Esophagus (tissue), 2 donors: ENCODE data around the gene TM2D1. TPM values are rescaled to one million over a fixed set of nuclear protein-coding genes. Genes with fewer than 3 reads are reported as not detected.
"Not testable (repeated sequence)": the region's sequence is repeated elsewhere in the genome, so short reads cannot be mapped to it uniquely, and the experiment has no call there.

Experiments
- H3K27ac ChIP-seq, 2 donors: one replicate each; pipeline ENCODE4 v1.5.1; 2013; ENCODE audit warnings: low read depth in 2 of 2, mild to moderate bottlenecking in 2 of 2, inconsistent platforms in 1 of 2, low read length in 1 of 2, moderate library complexity in 1 of 2
- H3K27me3 ChIP-seq, 2 donors: one replicate each; pipeline ENCODE4 v1.6.1; 2013; ENCODE audit warnings: low read length in 2 of 2, control low read depth in 1 of 2, mild to moderate bottlenecking in 1 of 2; ENCODE audit not compliant: insufficient read depth in 2 of 2, control insufficient read depth in 1 of 2
- H3K36me3 ChIP-seq, 2 donors: one replicate each; pipeline ENCODE4 v1.6.1; 2013; ENCODE audit warnings: low read length in 1 of 2; ENCODE audit not compliant: control insufficient read depth in 2 of 2, insufficient read depth in 2 of 2
- H3K4me1 ChIP-seq, 2 donors: one replicate each; pipeline ENCODE4 v1.6.1; 2013; ENCODE audit warnings: low read length in 1 of 2; ENCODE audit not compliant: control insufficient read depth in 2 of 2, insufficient read depth in 2 of 2
- H3K4me3 ChIP-seq, 2 donors: one replicate each; pipeline ENCODE4 v1.5.1; 2013; ENCODE audit warnings: low read length in 2 of 2, mild to moderate bottlenecking in 2 of 2, low read depth in 1 of 2, moderate library complexity in 1 of 2
- H3K9me3 ChIP-seq, 2 donors: one replicate each; pipeline ENCODE4 v1.6.1; 2013; ENCODE audit warnings: mild to moderate bottlenecking in 2 of 2, low read depth in 1 of 2, low read length in 1 of 2, moderate library complexity in 1 of 2; ENCODE audit not compliant: control insufficient read depth in 2 of 2, insufficient read depth in 1 of 2
- WGBS, 2 donors: extraction: QIAGEN DNeasy Blood & Tissue Kit; methylation state at CpG; one replicate each; pipeline ENCODE4 v1.1.7; 2013; 5-methylcytosine and 5-hydroxymethylcytosine counted together
- polyA plus RNA-seq, 2 donors: library from polyadenylated mRNA; stranded (reverse); fragments of 200-250 nt; gene quantifications; one replicate each; pipeline ENCODE4 v1.2.3, GENCODE V29; 2013
- donor health status: healthy with polysubstance abuse.
- donor health status: Bipolar disorder and iron deficiency.

The TM2D1 gene
- polyA plus RNA-seq, 2 donors = 7.6 to 17.4 TPM

DNA sequence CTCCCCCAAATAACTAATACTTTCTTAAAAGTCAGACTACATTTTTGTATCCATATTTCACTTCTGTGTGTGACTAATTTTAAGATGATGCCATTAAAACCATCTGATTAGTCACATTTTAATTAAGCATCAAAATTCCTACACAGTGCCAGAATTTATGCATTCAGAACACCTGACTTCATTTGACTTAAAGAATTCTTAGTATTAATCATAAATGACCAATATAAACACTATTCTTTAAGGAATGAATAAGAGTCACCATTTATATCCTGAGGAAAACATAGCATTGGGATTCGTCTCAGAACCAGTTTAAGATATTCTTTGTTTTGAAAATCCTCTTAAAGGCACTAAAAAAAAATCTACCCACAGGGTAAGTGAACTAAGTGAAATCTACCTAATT, 37.0 kb downstream of the TM2D1 start:
- Histone ChIP-seq H3K27ac (no peak overlapping the region), H3K36me3 (no peaks in the 10 kb centered on the region), H3K4me1 (no peaks in the 10 kb centered on the region), H3K27me3 (no peaks in the 10 kb centered on the region), H3K9me3 (no peaks in the 10 kb centered on the region), H3K4me3 (no peak overlapping the region)
- WGBS, 2 donors = 51 to 68% methylated on average over 1 of the region's 1 CpG

DNA sequence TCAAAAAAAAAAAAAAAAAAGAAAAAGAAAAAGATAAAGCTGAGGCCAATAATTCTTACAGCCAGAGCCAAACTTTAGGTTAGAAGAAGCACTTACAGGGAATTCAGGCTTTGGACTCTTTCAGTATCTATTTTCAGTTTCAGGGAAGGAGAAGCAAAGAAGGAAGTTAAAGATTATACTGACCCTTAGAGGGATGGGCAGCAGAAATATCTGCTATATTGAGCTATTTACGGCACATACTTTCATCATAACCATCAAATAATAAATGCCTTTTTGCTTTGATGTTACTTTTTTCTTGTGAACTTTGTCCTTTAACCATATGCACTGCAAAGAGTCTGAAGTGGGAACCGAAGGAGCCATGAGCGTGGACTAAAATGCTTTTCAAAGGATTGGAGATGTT, 42.0 kb downstream of the TM2D1 start:
- WGBS, 2 donors = 78 to 81% methylated on average over 3 of the region's 3 CpGs
- Histone ChIP-seq H3K27ac (no peak overlapping the region), H3K4me1 (no peaks in the 10 kb centered on the region), H3K4me3 (no peak overlapping the region), H3K27me3 (no peaks in the 10 kb centered on the region), H3K36me3 (no peaks in the 10 kb centered on the region), H3K9me3 (no peaks in the 10 kb centered on the region)

DNA sequence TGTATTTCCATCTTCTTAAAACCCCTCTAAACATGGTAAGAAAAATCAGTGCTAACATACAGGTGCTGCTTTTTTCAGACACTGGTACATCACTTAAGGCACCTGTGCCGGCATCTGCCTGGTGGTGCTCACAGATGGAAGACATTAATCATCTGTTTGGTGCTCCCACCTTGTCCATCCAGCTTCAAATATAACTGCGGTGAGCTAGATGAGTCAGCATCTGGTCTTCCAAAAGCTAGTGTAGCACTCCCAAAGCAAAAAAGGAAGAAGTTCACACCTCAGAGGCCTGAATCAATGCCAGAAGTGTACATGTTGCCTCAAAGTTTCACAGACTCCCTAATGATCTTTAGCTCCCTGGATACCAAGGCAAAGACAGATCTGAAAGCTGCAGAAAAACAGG, 44.4 kb downstream of the TM2D1 start:
- H3K36me3 ChIP-seq = no peaks in the 10 kb centered on the region
- H3K4me1 ChIP-seq = no peaks in the 10 kb centered on the region
- WGBS, 2 donors = 48 to 74% methylated on average over 2 of the region's 2 CpGs
- no peak overlapping the region for H3K4me3 ChIP-seq
- peak overlapping the region in 1 of 2 donors; percentile 4 for H3K27ac ChIP-seq
- H3K9me3 ChIP-seq = no peaks in the 10 kb centered on the region
- H3K27me3 ChIP-seq = no peaks in the 10 kb centered on the region

DNA sequence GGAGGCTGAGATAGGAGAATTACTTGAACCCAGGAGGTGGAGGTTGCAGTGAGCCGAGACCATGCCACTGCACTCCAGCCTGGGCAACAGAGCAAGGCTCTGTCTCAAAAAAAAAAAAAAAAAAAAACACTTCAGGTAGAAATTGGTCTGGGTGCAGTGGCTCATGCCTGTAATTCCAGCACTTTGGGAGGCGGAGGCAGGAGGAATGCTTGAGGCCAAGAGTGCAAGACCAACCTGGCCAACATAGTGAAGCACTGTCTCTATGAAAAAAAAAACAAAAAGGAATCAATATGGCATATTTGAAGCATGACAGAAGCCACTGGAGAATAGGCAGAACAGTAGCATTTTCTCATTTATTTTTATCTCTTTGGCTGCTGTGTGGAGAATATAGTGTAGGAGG, 48.1 kb downstream of the TM2D1 start:
- not testable (repeated sequence) for H3K27ac ChIP-seq, H3K9me3 ChIP-seq, H3K4me3 ChIP-seq, H3K36me3 ChIP-seq, H3K4me1 ChIP-seq, H3K27me3 ChIP-seq
- 91 to 95% methylated on average over 2 of the region's 2 CpGs for WGBS, 2 donors

DNA sequence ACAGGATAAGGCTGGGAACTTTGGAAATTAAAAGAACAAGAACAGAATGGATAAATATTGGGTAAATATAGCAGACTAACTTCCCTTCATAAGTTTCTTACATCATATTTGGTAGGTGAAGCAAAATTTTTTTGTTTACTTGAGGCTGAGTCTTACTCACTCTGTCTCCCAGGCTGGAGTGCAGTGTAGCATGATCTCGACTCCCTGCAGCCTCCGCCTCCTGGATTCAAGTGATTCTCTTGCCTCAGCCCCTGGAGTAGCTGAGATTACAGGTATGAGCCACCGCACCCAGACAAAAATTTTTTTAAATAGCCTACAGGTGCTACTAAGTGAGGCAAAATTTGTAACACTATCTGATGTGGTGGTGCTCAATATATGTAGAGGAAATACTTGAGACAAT, 50.7 kb downstream of the TM2D1 start:
- H3K36me3 ChIP-seq = no peaks in the 10 kb centered on the region
- 89% methylated on average over 3 of the region's 3 CpGs for whole genome bisulfite sequencing, 2 donors
- H3K4me1 ChIP-seq = no peaks in the 10 kb centered on the region
- H3K27ac ChIP-seq = no peak overlapping the region
- no peak overlapping the region for H3K4me3 ChIP-seq
- H3K9me3 ChIP-seq = no peaks in the 10 kb centered on the region
- H3K27me3 ChIP-seq = no peaks in the 10 kb centered on the region

DNA sequence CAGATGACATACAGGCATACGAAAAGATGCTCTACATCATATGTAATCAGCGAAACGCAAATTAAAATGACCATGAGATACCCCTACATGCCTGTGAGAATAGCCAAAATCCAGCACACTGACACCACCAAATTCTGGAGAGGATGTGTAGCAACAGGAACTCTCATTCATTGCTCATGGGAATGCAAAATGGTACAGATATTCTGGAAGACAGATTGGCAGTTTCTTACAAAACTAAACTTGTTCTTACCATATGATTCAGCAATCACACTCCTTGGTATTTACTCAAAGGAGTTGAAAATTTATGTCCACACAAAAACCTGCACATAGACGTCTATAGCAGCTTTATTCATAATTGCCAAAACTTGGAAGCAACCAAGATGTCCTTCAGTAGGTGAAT, 52.6 kb downstream of the TM2D1 start:
- H3K4me1 ChIP-seq = no peaks in the 10 kb centered on the region
- no peaks in the 10 kb centered on the region for H3K27me3 ChIP-seq
- WGBS, 2 donors = 89% methylated on average over 4 of the region's 4 CpGs

DNA sequence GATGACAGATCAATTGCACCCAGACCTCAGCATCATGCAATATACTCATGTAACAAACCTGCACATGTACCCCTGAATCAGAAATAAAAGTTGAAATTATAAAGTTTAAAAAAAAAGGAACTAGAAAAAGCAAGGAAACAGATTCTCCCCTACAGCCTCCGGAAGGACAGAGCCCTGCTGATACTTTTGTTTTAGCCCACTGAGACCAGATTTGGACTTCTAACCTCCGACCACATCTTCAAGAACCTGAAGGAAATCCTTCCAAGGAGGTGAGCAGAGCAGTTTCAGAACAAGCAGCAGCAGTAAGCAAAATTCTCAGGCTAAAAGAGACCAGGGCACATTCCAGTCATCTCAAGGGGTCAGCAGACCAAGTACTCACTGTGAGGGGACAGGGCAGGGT, 54.5 kb downstream of the TM2D1 start:
- no peak overlapping the region for H3K4me3 ChIP-seq
- H3K9me3 ChIP-seq = no peaks in the 10 kb centered on the region
- WGBS, 2 donors = 81 to 82% methylated on average over 2 of the region's 2 CpGs
- H3K4me1 ChIP-seq = no peaks in the 10 kb centered on the region
- H3K36me3 ChIP-seq = no peaks in the 10 kb centered on the region
- no peak overlapping the region for H3K27ac ChIP-seq
- no peaks in the 10 kb centered on the region for H3K27me3 ChIP-seq

More for the DNA sequence above, 52.6 kb downstream of the TM2D1 start:
- Histone ChIP-seq H3K36me3 (no peaks in the 10 kb centered on the region), H3K27ac (no peak overlapping the region), H3K4me3 (no peak overlapping the region), H3K9me3 (no peaks in the 10 kb centered on the region)

DNA sequence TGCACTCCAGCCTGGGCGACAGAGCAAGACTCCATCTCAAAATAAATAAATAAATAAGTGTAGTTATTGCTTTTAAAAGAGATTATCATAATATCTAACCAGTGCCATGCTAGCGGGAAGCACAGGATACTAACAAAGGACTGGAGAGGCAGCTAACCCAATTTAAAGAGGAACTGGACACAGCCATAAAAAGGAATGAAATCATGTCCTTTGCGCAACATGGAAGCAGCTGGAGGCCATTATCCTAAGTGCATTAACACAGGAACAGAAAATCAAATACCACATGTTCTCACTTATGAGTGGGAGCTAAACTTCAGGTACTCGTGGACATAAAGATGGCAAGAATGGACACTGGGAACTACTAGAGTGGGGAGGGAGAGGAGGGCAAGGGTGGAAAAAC, 54.9 kb downstream of the TM2D1 start:
- WGBS, 2 donors = 91 to 93% methylated on average over 4 of the region's 4 CpGs
- Histone ChIP-seq H3K4me1 (no peaks in the 10 kb centered on the region), H3K4me3 (no peak overlapping the region), H3K27ac (no peak overlapping the region), H3K27me3 (no peaks in the 10 kb centered on the region), H3K9me3 (no peaks in the 10 kb centered on the region), H3K36me3 (no peaks in the 10 kb centered on the region)

DNA sequence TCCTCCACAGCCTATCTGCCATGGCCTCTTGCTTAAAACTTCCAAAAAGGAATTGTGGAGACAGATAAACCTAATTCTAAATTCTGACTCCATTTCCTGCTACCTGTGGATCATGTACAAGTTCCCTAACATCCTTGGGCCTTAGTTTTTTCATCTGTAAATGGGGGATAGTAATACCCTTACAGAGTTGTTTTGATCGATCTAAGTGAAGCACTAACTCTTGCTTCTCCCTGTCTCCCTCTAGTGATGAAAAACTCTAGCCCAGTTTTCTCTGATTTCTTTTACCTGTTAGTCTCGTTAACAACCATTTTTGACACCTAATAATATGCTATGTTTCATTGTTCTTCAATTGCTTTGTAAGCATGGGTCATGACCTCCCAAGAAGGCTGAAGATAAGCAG, 65.9 kb downstream of the TM2D1 start:
- no peaks in the 10 kb centered on the region for H3K4me1 ChIP-seq
- no peaks in the 10 kb centered on the region for H3K36me3 ChIP-seq
- no peaks in the 10 kb centered on the region for H3K27me3 ChIP-seq
- 78 to 79% methylated on average over 2 of the region's 2 CpGs for WGBS, 2 donors
- no peak overlapping the region for H3K4me3 ChIP-seq
- H3K27ac ChIP-seq = no peak overlapping the region
- H3K9me3 ChIP-seq = no peaks in the 10 kb centered on the region

DNA sequence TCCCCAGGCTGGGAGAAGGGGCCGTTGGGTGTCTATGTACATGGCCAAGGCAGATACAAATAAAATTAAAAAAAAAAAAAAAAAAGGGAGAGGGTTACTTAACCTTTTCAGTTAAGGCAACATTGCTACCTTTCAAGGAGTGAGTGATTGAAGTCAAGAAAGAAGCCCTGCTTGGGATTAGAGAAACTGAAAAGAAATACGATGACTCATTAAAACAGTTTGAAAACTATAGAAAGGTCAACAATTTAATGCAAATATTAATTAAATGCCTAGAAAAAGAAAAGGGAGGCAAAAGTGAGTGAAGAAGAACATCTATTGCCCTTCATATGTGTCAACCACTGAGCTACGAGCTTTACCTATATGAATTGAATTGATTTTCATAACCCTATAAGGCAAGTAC, 69.5 kb downstream of the TM2D1 start:
- 75 to 78% methylated on average over 3 of the region's 3 CpGs for WGBS, 2 donors
- H3K4me3 ChIP-seq = no peak overlapping the region
- H3K4me1 ChIP-seq = no peaks in the 10 kb centered on the region
- H3K27me3 ChIP-seq = no peaks in the 10 kb centered on the region
- H3K9me3 ChIP-seq = no peaks in the 10 kb centered on the region
- no peak overlapping the region for H3K27ac ChIP-seq
- no peaks in the 10 kb centered on the region for H3K36me3 ChIP-seq
